GM12891 (cell line): ENCODE data around the gene MPV17L.
"Not testable (repeated sequence)": the region's sequence is repeated elsewhere in the genome, so short reads cannot be mapped to it uniquely, and the experiment has no call there.

ENCODE experiments used
- POLR2A ChIP-seq: IDR thresholded peaks from 2 replicates; pipeline ENCODE4 v1.6.1; 2011; ENCODE audit warnings: low read depth, low read length, control low read depth
- POLR2AphosphoS5 ChIP-seq: IDR thresholded peaks from 2 replicates; pipeline ENCODE4 v1.6.1; 2011; ENCODE audit warnings: low read depth, low read length, control low read depth
- POU2F2 ChIP-seq: IDR thresholded peaks from 2 replicates; pipeline ENCODE4 v1.6.1; 2011; ENCODE audit warnings: low read depth, mild to moderate bottlenecking, control low read depth, low read length, moderate library complexity
- SPI1 ChIP-seq: IDR thresholded peaks from 2 replicates; pipeline ENCODE4 v1.6.1; 2011; ENCODE audit warnings: low read depth, low read length, control low read depth
- TAF1 ChIP-seq: IDR thresholded peaks from 2 replicates; pipeline ENCODE4 v1.6.1; 2011; ENCODE audit warnings: low read depth, low read length, control low read depth

- TF ChIP-seq SPI1, POLR2AphosphoS5, POLR2A, TAF1, POU2F2: not testable (repeated sequence)
Observed at GRCh38 chr16:15389916-15390315, 5.6 kb upstream of the MPV17L start.
